DMS114 treated with DMSO at 0.1 percent for 48 hours (cell line): ENCODE data around the gene YWHAE.
A peak's percentile ranks its signal among the peaks of the same experiment; 100 is the strongest.
"Not testable (repeated sequence)": the region's sequence is repeated elsewhere in the genome, so short reads cannot be mapped to it uniquely, and the experiment has no call there.

Experiments used
- DNase-seq: peaks from one replicate; lab custom pipeline; 2025; ENCODE audit not compliant: unreplicated experiment; lab: John Stamatoyannopoulos, UW

YWHAE gene

GRCh38 chr17:1375615-1376014 lies 24.4 kb downstream of the YWHAE start:
- DNase-seq: no peak

- DNase-seq: no peak
These were observed 25.4 kb downstream of the YWHAE start for GRCh38 chr17:1374431-1375177.

GRCh38 chr17:1373707-1374237 lies 26.2 kb downstream of the YWHAE start:
- no peak for DNase-seq

GRCh38 chr17:1372618-1373017 lies 27.4 kb downstream of the YWHAE start:
- no peak for DNase-seq

- DNase-seq: no peak
These were observed 28.0 kb downstream of the YWHAE start for GRCh38 chr17:1371893-1372590.

- DNase-seq: no peak
These were observed 31.4 kb downstream of the YWHAE start for GRCh38 chr17:1368588-1368987.

GRCh38 chr17:1367351-1367745 lies 32.7 kb downstream of the YWHAE start:
- no peak for DNase-seq

GRCh38 chr17:1366234-1366633 lies 33.8 kb downstream of the YWHAE start:
- no peak for DNase-seq

- peak; percentile 86 for DNase-seq
These were observed 34.5 kb downstream of the YWHAE start for GRCh38 chr17:1365445-1366039.

GRCh38 chr17:1362964-1363363 lies 37.1 kb downstream of the YWHAE start:
- DNase-seq: no peak

GRCh38 chr17:1362065-1362848 lies 37.8 kb downstream of the YWHAE start:
- DNase-seq: no peak

- DNase-seq: no peak
These were observed 39.0 kb downstream of the YWHAE start for GRCh38 chr17:1360975-1361374.

- not testable (repeated sequence) for DNase-seq
These were observed 39.7 kb downstream of the YWHAE start for GRCh38 chr17:1360315-1360714.

GRCh38 chr17:1354030-1354429 lies 46.0 kb downstream of the YWHAE start:
- DNase-seq: no peak

- not testable (repeated sequence) for DNase-seq
These were observed 47.5 kb downstream of the YWHAE start for GRCh38 chr17:1352530-1352929.

GRCh38 chr17:1351971-1352370 lies 48.1 kb downstream of the YWHAE start:
- DNase-seq: no peak

- DNase-seq: no peak
These were observed 48.7 kb downstream of the YWHAE start for GRCh38 chr17:1351275-1351674.

- DNase-seq: no peak
These were observed 52.3 kb downstream of the YWHAE start for GRCh38 chr17:1347589-1348323.

- no peak for DNase-seq
These were observed 55.5 kb downstream of the YWHAE start for GRCh38 chr17:1344521-1344920.

- no peak for DNase-seq
These were observed 56.5 kb downstream of the YWHAE start for GRCh38 chr17:1343554-1343953.
